Stimulated activated naive CD8-positive, alpha-beta T cell treated with anti-CD3 and anti-CD28 coated beads, Interleukin-15, amount 100 ng/mL, for 72 hours (primary cell): ENCODE measurements around the gene RASA4B.
"Not testable (repeated sequence)": the region's sequence is repeated elsewhere in the genome, so short reads cannot be mapped to it uniquely, and the experiment has no call there.

Experiments used
- ATAC-seq: fragments of 150-1000 bp; cut with Tn5 transposase; 2 replicates; pipeline ENCODE4 v1.10.0; 2021; ENCODE audit warnings: mild to moderate bottlenecking, moderate library complexity
- DNase-seq, 2 donors: peaks; one replicate each; pipeline ENCODE4 v3.0.0; 2021 to 2022
- H3K27ac Mint-ChIP-seq, 2 donors: one replicate each; pipeline ENCODE4 v1.8.0; 2022; ENCODE audit warnings: mild to moderate bottlenecking in 2 of 2, mixed read lengths in 2 of 2, moderate library complexity in 2 of 2
- H3K27me3 Mint-ChIP-seq: one replicate; pipeline ENCODE4 v1.8.0; 2022; ENCODE audit warnings: mixed read lengths
- H3K4me1 Mint-ChIP-seq: one replicate; pipeline ENCODE4 v1.8.0; 2022; ENCODE audit warnings: mild to moderate bottlenecking, mixed read lengths
- H3K4me3 Mint-ChIP-seq, 2 donors: one replicate each; pipeline ENCODE4 v1.8.0; 2022; ENCODE audit warnings: mild to moderate bottlenecking in 2 of 2, mixed read lengths in 2 of 2, moderate library complexity in 1 of 2
- H3K9me3 Mint-ChIP-seq, 2 donors: one replicate each; pipeline ENCODE4 v1.8.0; 2022; ENCODE audit warnings: mixed read lengths in 2 of 2

The RASA4B gene

DNA sequence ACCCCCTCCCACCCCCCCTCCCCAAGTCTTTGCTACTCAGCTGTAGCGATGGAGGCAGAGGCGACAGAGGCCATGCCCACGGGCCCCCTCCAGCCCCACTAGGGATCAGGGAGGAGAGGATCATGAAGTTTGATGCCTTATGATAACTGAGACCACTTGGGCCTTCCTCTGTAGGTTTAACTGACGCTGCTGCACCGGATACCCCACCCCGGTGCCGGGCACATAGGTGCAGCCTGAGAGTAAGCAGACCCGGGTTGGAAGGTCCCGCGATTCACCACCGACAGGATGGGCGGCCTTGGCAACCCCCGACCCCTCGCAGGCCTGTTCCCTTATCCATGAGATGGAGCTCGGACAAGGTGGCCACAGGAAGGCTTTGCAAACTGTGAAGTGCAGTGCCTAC, 23.6 kb downstream of the RASA4B start:
- H3K27me3 Mint-ChIP-seq, H3K4me3 Mint-ChIP-seq, H3K4me1 Mint-ChIP-seq, H3K27ac Mint-ChIP-seq, H3K9me3 Mint-ChIP-seq: not testable (repeated sequence)
- peak in 1 of 2 donors; percentile 56 for DNase-seq
- ATAC-seq, result peak; percentile 30

DNA sequence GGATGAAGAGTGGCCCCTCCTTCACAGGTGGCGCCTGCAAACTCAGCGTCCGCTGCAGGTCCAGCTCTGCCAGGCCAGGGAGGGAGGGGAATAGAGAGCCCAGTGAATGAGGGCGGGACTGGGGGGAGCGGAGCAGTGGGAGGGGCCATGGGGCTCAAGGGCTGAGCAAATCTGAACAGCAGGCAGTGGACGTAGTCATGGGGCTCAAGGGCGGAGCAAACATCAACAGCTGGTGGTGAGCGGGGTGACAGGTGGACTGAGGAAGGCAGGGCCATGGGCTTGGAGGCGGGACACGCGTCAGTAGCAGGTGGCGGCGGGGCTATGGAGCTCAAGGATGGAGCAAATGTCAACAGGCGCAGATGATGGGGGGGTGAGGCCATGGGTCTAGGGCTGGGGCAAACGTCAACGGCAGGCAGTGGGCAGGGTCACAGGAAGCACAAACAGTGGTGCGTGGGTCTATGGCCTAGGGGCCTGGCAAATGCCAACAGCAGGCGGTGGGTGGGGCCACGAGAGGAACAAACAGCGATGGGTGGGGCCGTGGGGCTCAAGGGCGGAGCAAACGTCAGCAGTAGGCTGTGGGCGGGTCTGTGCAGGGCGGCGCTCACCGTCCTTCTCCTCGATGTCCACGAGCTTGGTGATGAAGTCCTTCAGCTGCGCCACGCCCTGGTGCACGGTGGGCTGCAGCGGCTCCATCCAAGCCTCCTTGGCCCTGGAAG, 24.2 kb downstream of the RASA4B start:
- not testable (repeated sequence) for H3K9me3 Mint-ChIP-seq, DNase-seq, H3K27ac Mint-ChIP-seq, H3K27me3 Mint-ChIP-seq, H3K4me1 Mint-ChIP-seq, H3K4me3 Mint-ChIP-seq
- ATAC-seq, result peak; percentile 53

DNA sequence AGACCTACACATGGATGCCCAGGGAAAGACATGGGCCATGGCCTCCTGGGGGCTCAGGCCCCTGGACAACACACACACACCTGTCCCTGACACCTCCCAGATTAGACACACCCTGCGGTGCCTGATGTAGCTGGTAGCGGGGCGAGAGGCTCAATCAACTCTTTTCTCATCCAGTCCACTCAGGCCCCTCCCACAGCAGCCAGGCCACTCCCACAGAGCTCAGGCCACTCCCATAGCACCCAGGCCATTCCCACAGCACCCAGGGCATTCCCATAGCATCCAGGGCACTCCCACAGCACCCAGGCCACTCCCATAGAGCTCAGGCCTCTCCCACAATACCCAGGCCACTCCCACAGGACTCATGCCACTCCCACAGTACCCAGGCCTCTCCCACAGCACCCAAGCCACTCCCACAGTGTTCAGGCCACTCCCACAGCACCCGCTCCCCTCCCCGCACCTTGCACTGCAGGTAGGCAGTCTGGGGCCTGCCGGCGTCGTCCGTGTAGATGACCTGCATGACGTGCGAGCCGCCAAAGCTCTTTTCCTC, 27.0 kb downstream of the RASA4B start:
- DNase-seq (peak; percentile 50 to 60), ATAC-seq (peak; percentile 47)
- H3K4me3 Mint-ChIP-seq, H3K4me1 Mint-ChIP-seq, H3K27me3 Mint-ChIP-seq, H3K27ac Mint-ChIP-seq, H3K9me3 Mint-ChIP-seq: not testable (repeated sequence)

DNA sequence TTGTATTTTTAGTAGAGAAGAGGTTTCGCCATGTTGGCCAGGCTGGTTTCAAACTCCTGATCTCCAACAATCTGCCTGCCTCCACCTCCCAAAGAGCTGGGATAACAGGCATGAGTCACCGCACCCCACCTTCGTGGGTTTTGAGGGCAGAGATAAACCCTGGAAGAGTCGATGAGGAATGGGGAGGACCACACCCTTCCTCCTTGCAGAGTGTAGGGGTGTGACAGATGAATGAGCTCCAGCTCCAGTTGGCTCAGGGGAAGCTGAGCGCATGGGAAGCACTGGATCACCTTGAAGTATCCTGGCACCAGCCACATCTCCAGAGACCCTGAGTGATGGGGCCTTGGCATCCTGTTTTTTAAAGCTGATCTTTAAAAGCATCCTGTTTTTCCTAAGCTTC, 33.3 kb downstream of the RASA4B start:
- H3K27me3 Mint-ChIP-seq, H3K4me3 Mint-ChIP-seq, H3K4me1 Mint-ChIP-seq, H3K9me3 Mint-ChIP-seq, ATAC-seq, H3K27ac Mint-ChIP-seq, DNase-seq: not testable (repeated sequence)

DNA sequence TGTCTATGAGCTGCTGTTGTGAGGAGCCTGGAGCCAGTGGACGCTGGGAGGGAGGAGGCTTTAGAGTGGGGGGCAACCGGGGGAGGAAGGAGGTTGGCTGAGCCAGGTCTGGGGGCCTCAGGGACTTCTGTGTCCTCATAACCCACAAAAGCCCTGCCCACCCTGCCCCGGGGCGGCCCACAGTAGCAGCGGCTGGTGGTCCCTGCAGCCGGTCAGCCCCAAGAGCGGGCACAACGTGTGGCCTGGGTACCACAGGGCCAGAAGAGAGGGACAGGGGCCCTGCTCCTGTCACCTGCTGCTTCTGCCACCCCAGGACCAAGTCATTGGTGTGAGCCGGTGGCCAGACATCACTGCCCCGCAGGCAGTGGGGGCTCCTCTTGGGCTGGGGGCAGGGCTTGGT, 35.6 kb downstream of the RASA4B start:
- H3K27me3 Mint-ChIP-seq, H3K27ac Mint-ChIP-seq, H3K4me1 Mint-ChIP-seq, ATAC-seq, H3K9me3 Mint-ChIP-seq, H3K4me3 Mint-ChIP-seq: not testable (repeated sequence)
- DNase-seq, result peak in 1 of 2 donors; percentile 10

DNA sequence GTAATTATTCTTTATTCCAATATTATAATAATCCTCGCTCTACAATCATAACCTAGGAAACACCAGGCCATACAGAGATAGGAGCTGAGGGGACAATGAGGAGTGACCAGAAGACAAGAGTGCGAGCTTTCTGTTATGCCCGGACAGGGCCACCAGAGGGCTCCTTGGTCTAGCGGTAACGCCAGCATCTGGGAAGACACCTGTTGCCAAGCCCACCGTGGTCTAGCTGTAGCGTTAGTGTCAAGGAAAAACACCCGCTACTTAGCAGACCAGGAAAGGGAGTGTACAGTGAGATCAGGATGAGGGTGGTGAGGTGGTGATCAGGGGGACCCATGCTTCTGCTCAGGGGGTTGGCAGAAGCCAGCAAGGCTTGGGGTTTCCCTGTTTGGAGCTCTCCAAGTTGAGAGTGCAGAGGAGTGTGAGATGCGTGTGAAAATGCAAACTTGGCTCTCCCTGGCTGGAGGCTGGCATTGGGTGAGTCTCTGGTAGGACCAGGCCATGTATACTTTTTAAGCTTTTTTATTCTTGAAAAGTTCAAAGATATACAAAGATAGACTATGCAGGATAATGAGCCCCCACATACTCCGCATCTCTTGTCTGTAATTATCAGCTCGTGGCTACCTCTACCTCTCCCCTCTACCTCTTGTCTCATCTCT, 37.5 kb downstream of the RASA4B start:
- peak overlapping the region in 1 of 2 donors; percentile 16 for H3K4me3 Mint-ChIP-seq
- not testable (repeated sequence) for H3K27me3 Mint-ChIP-seq, ATAC-seq, H3K9me3 Mint-ChIP-seq, H3K4me1 Mint-ChIP-seq
- DNase-seq, result peak; percentile 35 to 56
- peak overlapping the region in 1 of 2 donors; percentile 58 for H3K27ac Mint-ChIP-seq

DNA sequence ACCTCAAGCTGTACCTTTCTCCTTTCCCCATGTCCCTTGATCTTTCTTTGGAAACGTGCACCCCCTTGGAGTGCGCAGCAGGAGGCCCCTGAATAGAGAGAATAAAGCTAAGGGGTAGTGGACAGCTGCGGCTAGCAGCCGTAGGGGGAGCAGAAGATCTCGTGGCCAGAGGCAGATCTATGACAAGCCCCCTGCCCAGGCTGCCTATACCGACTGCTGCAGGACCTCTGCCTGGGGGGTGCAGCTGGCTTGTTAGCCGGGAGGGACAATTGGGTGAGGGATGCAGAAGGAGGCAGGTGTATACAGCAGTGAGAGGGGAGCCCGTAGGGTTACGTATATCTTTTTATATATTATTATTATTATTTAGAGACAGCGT, 38.4 kb downstream of the RASA4B start:
- H3K27me3 Mint-ChIP-seq, DNase-seq, H3K9me3 Mint-ChIP-seq, H3K27ac Mint-ChIP-seq, H3K4me3 Mint-ChIP-seq, H3K4me1 Mint-ChIP-seq: not testable (repeated sequence)
- peak; percentile 41 for ATAC-seq

DNA sequence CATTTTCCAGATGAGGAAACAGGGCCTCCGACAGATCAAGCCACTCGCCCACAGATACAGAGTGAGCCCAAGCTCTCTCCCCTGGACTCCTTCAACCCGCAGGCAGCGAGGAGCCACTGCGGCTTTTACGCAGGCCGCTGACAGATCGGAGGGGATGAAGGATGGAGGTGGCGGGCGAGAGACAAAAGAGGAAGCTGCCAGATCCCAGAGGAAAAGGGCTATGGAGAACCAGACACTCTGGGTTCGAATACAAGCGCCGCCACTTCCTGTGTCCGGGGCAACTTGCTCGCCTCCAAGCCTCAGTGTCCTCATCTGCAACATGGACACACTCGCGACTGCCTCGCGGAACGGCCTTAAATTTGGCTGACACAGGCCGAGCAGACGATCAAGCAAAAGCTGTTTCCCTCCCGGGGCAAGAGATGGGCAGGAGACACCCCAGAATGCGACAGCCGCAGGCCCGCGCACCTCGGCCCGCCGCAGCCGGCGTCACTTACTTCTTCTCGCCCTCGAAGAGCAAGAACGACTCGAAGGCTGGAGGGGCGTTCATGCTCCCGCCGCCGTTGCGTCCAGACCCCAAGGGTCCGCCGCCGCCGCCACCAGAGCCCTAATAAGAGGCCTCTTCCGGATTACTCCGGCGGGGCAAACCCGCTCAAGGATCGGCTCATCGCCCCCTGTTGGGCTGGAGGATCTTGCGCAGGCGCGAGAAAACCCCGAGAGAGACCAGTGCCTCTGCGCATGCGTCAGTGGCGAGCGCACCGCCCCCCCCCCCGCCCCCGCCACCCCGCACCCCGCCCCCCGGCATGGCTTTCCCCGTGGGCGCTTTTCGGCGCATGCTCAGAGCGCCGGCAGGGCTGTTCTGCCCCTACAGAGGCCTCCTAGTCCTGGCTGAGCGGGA, 39.0 kb downstream of the RASA4B start, which contains the start of gene POLR2J:
POLR2J (minus strand) TSS at position 609 of the 895 bp plus-strand sequence; CDS start at position 547, 62 bp downstream.
- H3K4me3 Mint-ChIP-seq, result peak within 1 kb of the TSS; percentile 82 to 84
- ATAC-seq (peak; percentile 90), DNase-seq (peak; percentile 83 to 94)
- H3K9me3 Mint-ChIP-seq, H3K4me1 Mint-ChIP-seq, H3K27me3 Mint-ChIP-seq: not testable (repeated sequence)
- peak within 1 kb of the TSS; percentile 69 to 95 for H3K27ac Mint-ChIP-seq

DNA sequence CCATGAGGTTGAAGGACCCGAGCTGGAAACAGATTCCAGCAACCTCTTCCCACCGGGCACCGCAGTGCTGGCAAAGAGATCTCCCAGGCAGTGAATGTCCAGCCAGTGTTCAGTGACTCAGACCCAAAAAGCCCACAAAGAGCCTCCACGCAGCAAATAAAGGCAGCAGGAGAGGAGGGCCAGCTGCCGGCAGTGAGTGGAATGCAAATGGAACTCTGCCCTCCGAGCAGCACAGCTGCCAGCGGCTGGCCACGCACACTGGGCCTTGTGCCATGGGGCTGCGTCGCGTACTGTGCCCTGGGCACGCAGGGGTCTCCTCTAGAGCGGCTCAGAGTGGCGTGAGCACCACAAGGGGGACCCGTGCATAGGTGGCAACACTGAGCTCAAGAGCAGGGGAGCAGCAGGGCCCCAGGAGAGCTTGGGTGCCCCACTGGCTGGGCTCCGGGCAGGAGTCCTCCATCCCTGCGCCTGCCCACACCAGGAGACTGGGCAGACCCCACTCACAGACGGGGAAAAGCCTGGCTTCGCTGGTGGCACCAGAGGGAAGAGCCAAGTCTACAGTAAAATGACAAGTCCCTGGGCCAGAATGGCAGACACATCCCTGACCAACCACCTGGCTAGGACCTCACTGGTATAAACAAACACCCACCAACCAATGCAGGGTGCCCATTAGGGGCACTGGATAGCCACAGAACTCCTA, 42.7 kb downstream of the RASA4B start:
- DNase-seq, ATAC-seq, H3K27ac Mint-ChIP-seq: not testable (repeated sequence)

DNA sequence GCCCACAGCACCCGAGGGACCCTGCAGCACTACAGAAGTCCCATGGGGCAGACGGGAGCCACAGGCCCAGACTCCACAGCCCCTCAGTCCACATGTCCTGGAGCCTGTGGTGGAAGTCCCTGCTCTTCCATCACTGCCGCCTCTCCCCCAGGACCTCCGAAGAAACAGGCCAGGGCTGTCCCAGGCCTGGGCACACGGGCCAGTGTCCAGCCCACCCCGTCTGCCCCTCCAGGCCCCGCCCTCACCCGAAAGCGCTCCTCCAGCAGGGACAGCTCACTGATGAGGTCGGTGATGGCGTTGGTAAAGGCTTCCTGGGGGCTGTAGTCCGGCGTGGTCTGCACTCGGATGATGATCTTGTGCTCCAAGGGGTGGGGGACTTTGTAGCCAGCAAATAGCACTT, 43.5 kb downstream of the RASA4B start:
- H3K9me3 Mint-ChIP-seq, ATAC-seq, H3K4me1 Mint-ChIP-seq, H3K27me3 Mint-ChIP-seq, H3K4me3 Mint-ChIP-seq, H3K27ac Mint-ChIP-seq, DNase-seq: not testable (repeated sequence)

More for the DNA sequence above, 42.7 kb downstream of the RASA4B start:
- not testable (repeated sequence) for H3K4me1 Mint-ChIP-seq, H3K9me3 Mint-ChIP-seq, H3K4me3 Mint-ChIP-seq, H3K27me3 Mint-ChIP-seq

DNA sequence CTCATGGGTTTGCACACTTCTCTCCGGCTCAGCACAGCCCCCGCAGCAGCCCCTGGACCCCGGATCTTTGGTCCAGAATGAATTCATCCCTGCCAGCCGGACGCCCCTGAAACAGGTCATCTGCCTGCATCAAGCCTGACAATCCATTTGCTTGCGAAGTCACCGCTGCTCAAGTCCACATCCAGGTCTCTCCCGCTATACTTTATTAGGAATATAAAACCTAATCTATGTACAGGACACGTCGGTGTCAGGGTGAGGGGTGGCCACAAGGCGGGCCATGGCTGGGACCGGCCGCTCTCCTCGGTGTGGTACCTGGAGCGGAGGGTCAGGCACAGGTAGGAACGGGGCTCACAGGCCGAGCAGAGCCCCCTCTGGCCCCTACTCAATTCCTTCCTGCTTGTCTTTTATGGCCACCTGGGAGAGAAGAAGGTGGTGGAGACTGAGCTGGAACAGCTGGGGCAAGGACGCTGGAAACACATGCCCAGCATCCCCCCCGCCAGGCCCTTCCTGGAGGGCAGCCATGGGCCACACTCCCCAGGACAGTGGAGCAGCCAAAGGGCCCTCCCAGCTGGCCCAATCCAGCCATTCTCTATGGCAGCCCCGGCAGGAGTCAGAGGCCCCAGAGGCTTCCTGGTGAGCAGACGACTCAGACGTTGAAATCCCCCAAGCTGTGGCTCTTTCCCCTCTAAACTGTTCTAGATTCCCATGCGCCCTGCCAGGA, 44.1 kb downstream of the RASA4B start:
- no peaks in the 10 kb centered on the region for H3K4me1 Mint-ChIP-seq
- H3K27ac Mint-ChIP-seq, result peak overlapping the region in 1 of 2 donors; percentile 81
- no peaks in the 10 kb centered on the region for H3K9me3 Mint-ChIP-seq
- no peak for DNase-seq
- H3K4me3 Mint-ChIP-seq, result no peak overlapping the region
- no peak for ATAC-seq
- no peaks in the 10 kb centered on the region for H3K27me3 Mint-ChIP-seq

DNA sequence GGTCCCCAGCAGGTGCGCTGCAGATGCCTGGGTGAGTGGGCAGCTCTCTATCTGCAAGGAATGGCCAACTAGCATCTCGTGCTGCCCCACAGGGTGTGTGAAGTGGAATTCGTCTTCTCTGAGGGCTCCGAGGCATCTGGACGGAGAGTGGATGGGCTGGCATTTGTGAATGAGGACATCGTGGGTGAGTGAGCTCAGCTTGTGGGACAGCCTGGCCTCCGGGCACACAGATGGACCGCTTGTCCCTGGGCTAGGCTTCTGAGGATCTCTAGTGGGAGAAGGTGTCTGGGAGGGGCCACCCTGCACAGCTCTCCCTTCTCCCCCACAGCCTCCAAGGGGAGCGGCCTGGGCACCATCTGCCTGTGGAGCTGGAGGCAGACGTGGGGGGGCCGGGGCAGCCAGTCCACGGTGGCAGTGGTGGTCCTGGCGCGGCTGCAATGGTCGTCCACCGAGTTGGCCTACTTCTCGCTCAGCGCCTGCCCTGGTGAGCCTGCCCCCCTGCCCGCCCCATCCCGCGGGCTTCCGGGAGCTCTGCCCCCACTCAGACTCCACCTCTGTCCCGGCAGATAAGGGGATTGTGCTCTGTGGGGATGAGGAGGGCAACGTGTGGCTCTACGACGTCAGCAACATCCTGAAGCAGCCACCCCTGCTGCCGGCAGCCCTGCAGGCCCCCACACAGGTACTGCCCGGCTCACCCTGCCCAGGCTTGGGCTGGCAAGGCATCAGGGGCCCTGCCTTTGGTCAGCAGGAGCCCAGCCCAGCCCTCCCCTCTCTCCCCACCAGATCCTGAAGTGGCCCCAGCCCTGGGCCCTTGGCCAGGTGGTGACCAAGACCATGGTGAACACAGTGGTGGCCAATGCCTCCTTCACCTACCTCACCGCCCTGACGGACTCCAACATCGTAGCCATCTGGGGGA, 45.2 kb downstream of the RASA4B start:
- Mint-ChIP-seq H3K9me3 (no peaks in the 10 kb centered on the region), H3K4me1 (peaks cover 2% of the 10 kb centered on the region), H3K27ac (peak overlapping the region in 1 of 2 donors; percentile 92), H3K4me3 (no peak overlapping the region), H3K27me3 (no peaks in the 10 kb centered on the region)
- DNase-seq (no peak), ATAC-seq (no peak)

DNA sequence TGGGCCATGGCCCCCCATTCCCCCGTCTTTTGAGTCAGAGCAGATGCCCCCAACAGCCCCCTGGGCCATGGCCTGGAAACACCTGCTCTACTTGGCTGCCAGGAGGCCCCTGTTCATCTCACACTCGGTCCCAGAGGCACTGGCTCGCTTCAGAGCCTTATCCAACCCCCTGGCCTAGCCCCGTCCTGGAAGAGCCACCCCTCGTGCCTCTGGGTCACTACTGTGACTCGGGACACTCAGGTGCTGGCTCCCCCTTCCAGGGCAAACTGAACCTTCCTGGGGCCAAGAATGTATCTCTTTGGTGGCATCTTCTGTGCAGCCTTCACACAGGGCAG, 45.8 kb downstream of the RASA4B start:
- DNase-seq (no peak), ATAC-seq (no peak)
- no peaks in the 10 kb centered on the region for H3K27me3 Mint-ChIP-seq
- peaks cover 8% of the 10 kb centered on the region for H3K4me1 Mint-ChIP-seq
- no peaks in the 10 kb centered on the region for H3K9me3 Mint-ChIP-seq
- H3K27ac Mint-ChIP-seq, result peak overlapping the region in 1 of 2 donors; percentile 92
- no peak overlapping the region for H3K4me3 Mint-ChIP-seq
